Hepatic stellate cell (primary cell): ENCODE measurements around the gene TLR2.

Source experiments
- DNase-seq: peaks from one replicate; pipeline ENCODE4 v3.0.0; 2011; ENCODE audit warnings: low spot score

The TLR2 gene

DNA sequence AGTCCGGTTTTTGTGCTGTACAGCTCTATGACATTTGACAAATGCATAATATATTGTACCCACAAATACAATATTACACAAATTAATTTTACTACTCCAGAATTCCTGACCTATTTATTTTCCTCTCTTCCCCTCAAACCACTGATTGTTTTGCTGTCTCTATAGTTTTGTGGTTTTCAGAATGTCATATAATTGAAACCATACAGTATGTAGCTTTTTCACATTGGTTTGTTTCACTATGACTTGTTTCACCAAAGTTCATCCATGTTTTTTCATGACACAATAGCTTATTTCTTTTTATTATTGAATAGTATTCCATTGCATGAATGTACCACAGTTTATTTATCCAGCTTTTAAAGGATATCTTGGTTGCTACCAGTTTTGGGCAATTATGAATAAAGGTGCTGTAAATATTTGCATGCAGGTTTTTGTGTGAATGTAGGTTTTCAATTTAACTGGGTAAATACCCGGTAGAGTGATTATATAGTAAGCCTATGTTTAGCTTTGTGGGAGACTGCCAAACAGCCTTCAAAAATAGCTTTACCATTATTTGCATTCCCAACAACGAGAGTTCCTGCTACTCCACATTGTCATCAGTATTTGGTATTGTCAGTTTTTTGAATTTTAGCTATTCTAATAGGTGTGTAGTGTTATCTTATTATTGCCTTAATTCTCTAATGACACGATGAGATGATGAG is 49.8 kb downstream of the TLR2 start:
- DNase-seq = no peak

GRCh38 chr4:153735906-153736461 is 51.9 kb downstream of the TLR2 start:
- no peak for DNase-seq

DNA sequence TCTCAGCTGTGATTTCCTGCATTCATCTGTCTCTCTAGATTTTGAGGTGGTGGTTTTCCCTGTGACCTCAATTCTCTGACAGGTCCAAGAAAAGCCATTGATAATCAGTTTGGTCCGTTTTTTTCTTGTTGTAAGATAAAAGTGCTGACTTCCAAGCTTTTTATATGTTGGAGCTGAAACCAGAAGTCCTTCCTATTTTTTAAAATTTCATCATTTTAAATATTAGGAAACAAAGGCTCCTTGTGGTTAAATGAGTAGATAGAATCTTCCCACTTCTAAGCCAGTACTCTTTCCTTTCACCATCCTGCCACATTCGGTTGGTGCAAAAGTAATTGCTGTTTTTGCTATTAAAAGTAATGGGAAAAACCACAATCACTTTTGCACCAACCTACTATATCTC is 57.5 kb downstream of the TLR2 start:
- DNase-seq = no peak

DNA sequence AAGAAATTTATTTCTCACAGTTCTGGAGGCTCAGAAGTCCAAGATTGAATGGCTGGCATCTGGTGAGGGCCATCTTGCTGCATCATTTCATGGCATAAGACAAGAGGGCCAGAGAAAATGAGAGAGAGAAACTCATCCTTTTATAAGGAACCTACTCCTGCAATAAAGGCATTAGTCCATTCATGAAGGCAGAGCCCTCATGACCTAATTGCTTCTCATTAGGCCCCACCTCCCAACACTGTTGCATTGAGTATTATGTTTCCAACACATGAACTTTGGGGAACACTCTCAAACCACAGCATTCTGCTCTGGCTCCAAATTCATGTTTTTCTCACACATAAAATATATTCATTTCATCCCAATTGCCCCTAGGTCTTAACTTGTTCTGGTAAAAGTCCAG is 61.6 kb downstream of the TLR2 start:
- no peak for DNase-seq

- no peak for DNase-seq
These were observed 63.4 kb downstream of the TLR2 start for GRCh38 chr4:153747406-153747955.

DNA sequence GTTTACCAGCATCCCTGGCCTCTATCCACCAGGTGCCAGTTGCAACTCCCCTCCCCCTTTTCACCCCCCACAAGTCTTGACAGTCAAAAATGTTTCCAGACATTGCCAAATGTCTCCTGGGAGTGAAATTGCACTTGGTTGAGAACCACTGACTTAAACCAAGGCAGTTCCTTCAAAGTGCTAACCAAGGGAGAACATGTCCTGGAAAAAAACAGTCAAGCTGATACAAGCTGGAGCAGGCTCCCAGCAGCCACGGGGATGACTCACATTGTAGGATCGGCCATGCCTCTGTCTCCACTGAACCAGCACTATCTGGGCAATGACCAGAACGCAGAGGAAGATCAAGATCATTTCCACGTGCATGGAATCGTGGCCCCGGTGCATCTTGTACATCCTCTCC is 64.3 kb downstream of the TLR2 start:
- DNase-seq = peak; percentile 30

DNA sequence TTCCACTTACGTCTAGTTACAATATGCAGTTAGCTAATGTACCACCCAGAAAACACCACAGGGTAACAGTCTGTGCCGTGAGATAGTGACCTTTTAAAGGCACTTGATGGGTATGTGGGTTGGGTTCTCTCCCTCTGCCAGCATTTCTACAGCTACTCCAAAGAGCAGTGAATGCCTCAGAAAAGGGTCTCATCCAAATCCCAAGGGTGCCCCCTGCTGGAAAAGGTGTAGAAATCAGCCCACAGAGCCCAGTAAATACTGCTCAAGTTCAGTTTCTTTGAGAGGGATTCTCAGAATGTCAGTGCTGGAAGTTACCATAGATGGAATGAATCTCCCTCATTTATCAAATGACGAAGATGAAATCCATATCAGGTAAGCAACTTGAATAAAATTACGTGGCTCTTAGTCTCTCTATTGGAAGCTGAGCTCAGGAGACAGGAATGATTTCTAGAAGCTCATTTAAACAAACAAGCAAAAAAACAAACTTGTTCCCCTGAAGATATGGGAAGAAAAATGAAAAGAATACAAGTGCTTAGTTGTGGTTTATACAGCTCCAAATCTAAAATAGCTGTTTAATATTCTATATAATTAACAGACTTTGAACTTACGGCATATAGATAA is 66.2 kb downstream of the TLR2 start:
- peak; percentile 28 for DNase-seq

- DNase-seq = no peak
These were observed 71.1 kb downstream of the TLR2 start for GRCh38 chr4:153755186-153755585.
